ENCODE measurements around the gene OAS3. TPM values are rescaled to one million over a fixed set of nuclear protein-coding genes. Genes with fewer than 3 reads are reported as not detected.

Gene OAS3
- total and polyA plus RNA-seq, 9 of the 15 experiments (the other 6 are each of a cell fraction or from before 2014, with no cell fraction given): 0.21 to 2.0 (median 0.83) TPM

DNA sequence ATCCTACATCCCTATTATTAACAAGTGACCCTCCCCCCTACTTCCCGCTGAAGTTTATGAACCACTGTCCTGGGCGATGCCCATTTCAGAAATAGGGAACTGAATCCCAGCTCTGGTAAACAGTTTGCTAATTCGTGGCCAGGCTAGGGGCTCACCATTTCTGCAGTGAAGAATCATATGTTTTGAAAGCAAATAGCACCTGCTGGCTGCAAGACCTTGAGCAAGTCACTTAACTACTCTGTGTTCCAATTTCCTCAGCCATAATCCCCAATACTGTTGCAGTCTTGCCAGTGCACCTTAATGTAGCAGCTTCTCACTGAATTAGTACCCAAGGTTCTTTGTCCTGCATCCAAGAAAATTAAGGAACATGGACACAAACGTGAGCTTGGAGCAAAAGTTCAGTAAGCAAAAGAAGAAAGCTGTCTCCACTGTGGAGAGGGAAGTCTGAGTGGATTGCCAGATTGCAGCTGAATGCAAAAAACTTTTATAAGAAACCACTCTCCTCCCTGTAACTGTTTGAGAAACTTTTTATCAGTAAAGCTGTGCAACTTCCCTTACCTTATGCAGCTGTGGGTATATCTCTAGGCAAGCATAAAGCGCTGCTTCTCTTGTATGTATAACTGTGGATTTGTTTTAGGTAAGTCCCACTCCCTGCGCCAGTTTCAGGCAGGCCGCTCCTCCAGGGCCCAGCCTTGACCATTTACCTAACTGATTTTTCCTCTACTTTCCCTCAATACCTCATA, 30.7 kb upstream of the OAS3 start:
- no peak overlapping the region for H3K4me3 ChIP-seq
- FAIRE-seq: no peak
- BruUV-seq (replicated peaks): no TSS peak
- CTCF ChIA-PET (ENCODE audit: low intra/inter-chr PET ratio): no interaction called here
- POLR2A ChIA-PET: interaction anchor here (1.2 kb wide), 1 partner anchor 10 kb away, joined by 4 read pairs; no protein-coding TSS in a partner anchor
- H3K9me1 ChIP-seq (ENCODE audit: control insufficient read depth, insufficient read depth, low read length): no peaks in the 10 kb centered on the region
- DNase-seq (ENCODE audit: extremely low read depth in 1 of 4, low spot score in 3 of 4): no peak
- WGBS (ENCODE audit: insufficient coverage, low coverage, missing lambda C conversion rate): 0% methylated on average over 7 of the region's 7 CpGs
- peaks cover 0 to 4% of the 10 kb centered on the region in 2 experiments; a peak in 2 of 5 replicates for H3K27me3 ChIP-seq (ENCODE audit: control insufficient read depth in 2 of 2, insufficient read depth in 2 of 2, low read length in 2 of 2)
- ATAC-seq: no peak
- H3K4me1 ChIP-seq (replicated peaks in 1 of 2; ENCODE audit: control insufficient read depth in 2 of 2, insufficient read depth in 2 of 2, low read length in 2 of 2): no peaks in the 10 kb centered on the region
- H2AFZ ChIP-seq (ENCODE audit: low read depth, low read length): no peak overlapping the region
- intact Hi-C loops (cut with micrococcal nuclease) (no loop called here), in situ Hi-C loops (cut with MboI) (no loop called here)
- H4K20me1 ChIP-seq (replicated peaks; ENCODE audit: control insufficient read depth, insufficient read depth, low read length): no peaks in the 10 kb centered on the region
- no peaks in the 10 kb centered on the region for H3K36me3 ChIP-seq (ENCODE audit: control insufficient read depth, insufficient read depth, low read length)
- TF ChIP-seq ZFP36 (IDR thresholded peaks at IDR 0.05; ENCODE audit: low read depth, low read length, partially characterized antibody) (no peak), TSC22D4 (tag; IDR thresholded peaks at IDR 0.05) (no peak), ZNF785 (CRISPR knock-in tag; IDR thresholded peaks at IDR 0.05) (no peak), NEUROD1 (IDR thresholded peaks at IDR 0.05; ENCODE audit: borderline replicate concordance, low read depth, low read length, partially characterized antibody) (no peak), DPF2 (IDR thresholded peaks at IDR 0.05) (no peak), CXXC5 (CRISPR knock-in tag; IDR thresholded peaks at IDR 0.05) (no peak)
- no peaks in the 10 kb centered on the region for H3K79me2 ChIP-seq (ENCODE audit: control insufficient read depth, insufficient read depth, low read length)
- no peak overlapping the region for H3K9ac ChIP-seq (ENCODE audit: insufficient read depth in 1 of 2, low read depth in 2 of 2, low read length in 2 of 2)
- H3K27ac ChIP-seq (ENCODE audit: extremely low read depth, low read depth, low read length): no peak overlapping the region
- H3K4me2 ChIP-seq (ENCODE audit: insufficient read depth, low read length): no peak overlapping the region
- no peaks in the 10 kb centered on the region for H3K9me3 ChIP-seq (replicated peaks; ENCODE audit: control insufficient read depth, insufficient read depth, low read depth, low read length)

DNA sequence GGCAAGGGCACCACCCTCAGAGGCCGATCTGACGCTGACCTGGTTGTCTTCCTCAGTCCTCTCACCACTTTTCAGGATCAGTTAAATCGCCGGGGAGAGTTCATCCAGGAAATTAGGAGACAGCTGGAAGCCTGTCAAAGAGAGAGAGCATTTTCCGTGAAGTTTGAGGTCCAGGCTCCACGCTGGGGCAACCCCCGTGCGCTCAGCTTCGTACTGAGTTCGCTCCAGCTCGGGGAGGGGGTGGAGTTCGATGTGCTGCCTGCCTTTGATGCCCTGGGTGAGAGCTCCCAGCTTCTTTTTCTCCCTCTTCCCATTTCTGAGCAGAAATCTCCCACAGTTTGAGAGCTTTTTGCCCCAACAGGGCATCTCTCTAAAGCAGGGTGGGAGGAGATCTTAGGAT, 29.7 kb upstream of the OAS3 start:
- no peak overlapping the region for H3K4me2 ChIP-seq (ENCODE audit: insufficient read depth, low read length)
- no TSS peak for BruUV-seq (replicated peaks)
- ChIA-PET CTCF (ENCODE audit: low intra/inter-chr PET ratio) (no interaction called here), POLR2A (no interaction called here)
- H3K27ac ChIP-seq (ENCODE audit: extremely low read depth, low read depth, low read length): no peak overlapping the region
- peaks cover 0 to 4% of the 10 kb centered on the region in 2 experiments; a peak in 2 of 5 replicates for H3K27me3 ChIP-seq (ENCODE audit: control insufficient read depth in 2 of 2, insufficient read depth in 2 of 2, low read length in 2 of 2)
- H3K36me3 ChIP-seq (ENCODE audit: control insufficient read depth, insufficient read depth, low read length): no peaks in the 10 kb centered on the region
- FAIRE-seq: no peak
- ATAC-seq: no peak
- H3K9me3 ChIP-seq (replicated peaks; ENCODE audit: control insufficient read depth, insufficient read depth, low read depth, low read length): 0 out of 2 replicates have a peak, but pooled peaks cover 2% of the 10 kb centered on the region
- 1% methylated on average over 12 of the region's 12 CpGs for WGBS (ENCODE audit: insufficient coverage, low coverage, missing lambda C conversion rate)
- H4K20me1 ChIP-seq (replicated peaks; ENCODE audit: control insufficient read depth, insufficient read depth, low read length): no peaks in the 10 kb centered on the region
- no peak overlapping the region for H3K9ac ChIP-seq (ENCODE audit: insufficient read depth in 1 of 2, low read depth in 2 of 2, low read length in 2 of 2)
- no peak for DNase-seq (ENCODE audit: extremely low read depth in 1 of 4, low spot score in 3 of 4)
- no peak overlapping the region for H2AFZ ChIP-seq (ENCODE audit: low read depth, low read length)
- no peaks in the 10 kb centered on the region for H3K4me1 ChIP-seq (replicated peaks in 1 of 2; ENCODE audit: control insufficient read depth in 2 of 2, insufficient read depth in 2 of 2, low read length in 2 of 2)
- H3K9me1 ChIP-seq (ENCODE audit: control insufficient read depth, insufficient read depth, low read length): no peaks in the 10 kb centered on the region
- in situ Hi-C loops (cut with MboI): no loop called here
- intact Hi-C loops (cut with micrococcal nuclease): no loop called here
- H3K4me3 ChIP-seq: no peak overlapping the region
- no peaks in the 10 kb centered on the region for H3K79me2 ChIP-seq (ENCODE audit: control insufficient read depth, insufficient read depth, low read length)
- TF ChIP-seq, protein P1, sequence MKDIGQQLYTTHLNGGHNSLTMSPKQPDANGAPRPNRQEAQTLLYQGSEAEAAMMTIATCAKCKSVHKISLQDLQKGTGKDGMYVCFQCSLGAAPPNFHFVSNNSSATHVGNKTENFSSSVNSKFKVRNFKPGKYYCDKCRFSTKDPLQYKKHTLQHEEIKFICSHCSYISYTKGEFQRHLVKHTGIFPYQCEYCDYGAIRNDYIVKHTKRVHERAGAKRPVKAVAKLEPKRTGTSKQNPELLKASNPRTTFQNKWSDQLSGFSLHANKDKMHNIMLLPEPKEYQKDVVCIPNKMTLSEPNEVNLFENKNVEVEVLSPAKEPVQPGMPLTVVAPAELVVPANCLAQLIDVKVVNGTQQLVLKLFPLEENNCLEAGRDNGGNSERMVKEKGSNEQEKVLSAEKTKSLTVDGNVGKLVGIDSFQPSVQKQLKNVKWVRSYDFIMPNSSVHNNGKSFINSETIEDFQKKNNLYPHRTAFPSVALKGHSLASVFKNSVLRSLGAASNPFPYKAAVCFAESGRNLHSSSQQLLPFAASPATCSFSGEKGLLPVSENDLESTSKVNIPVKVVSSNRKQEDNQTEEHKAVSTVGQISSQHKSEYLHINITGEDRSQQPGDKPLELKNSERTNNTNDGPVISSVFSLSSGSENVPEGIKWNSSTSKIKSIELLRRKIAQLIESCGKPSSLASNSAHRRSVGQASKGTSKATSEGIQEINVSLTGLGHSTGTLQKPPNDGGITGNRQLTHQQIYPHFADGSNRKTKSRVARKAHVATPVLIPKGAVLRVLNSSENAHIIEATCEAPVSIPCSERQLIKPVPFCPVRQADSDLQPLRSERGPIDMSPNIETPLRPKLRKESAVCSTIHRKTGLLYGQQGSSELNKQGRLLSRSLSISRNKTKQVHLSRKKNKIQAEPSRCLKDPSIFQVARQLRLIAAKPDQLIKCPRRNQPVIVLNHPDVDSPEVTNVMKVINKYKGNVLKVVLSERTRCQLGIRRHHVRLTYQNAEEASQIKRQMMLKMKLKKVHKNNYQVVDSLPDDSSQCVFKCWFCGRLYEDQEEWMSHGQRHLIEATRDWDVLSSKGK (CRISPR knock-in tag; IDR thresholded peaks at IDR 0.05): no peak
- TF ChIP-seq ZBTB26 (CRISPR knock-in tag; IDR thresholded peaks at IDR 0.05) (no peak), ZNF311 (CRISPR knock-in tag; IDR thresholded peaks at IDR 0.05) (no peak), E2F3 (CRISPR knock-in tag; IDR thresholded peaks at IDR 0.05) (no peak), BRD9 (IDR thresholded peaks at IDR 0.05; ENCODE audit: low read depth, partially characterized antibody) (no peak), NFATC3 (IDR thresholded peaks at IDR 0.05) (no peak), BCOR (IDR thresholded peaks at IDR 0.05) (no peak)
